Epidermal melanocyte (primary cell): ENCODE data around the gene MAN1B1.
A peak's percentile ranks its signal among the peaks of the same experiment; 100 is the strongest.

ENCODE experiments used
- DNase-seq: peaks from one replicate; pipeline ENCODE4 v3.0.0; 2011; ENCODE audit warnings: low spot score; ENCODE audit not compliant: insufficient read length

The MAN1B1 gene

DNA sequence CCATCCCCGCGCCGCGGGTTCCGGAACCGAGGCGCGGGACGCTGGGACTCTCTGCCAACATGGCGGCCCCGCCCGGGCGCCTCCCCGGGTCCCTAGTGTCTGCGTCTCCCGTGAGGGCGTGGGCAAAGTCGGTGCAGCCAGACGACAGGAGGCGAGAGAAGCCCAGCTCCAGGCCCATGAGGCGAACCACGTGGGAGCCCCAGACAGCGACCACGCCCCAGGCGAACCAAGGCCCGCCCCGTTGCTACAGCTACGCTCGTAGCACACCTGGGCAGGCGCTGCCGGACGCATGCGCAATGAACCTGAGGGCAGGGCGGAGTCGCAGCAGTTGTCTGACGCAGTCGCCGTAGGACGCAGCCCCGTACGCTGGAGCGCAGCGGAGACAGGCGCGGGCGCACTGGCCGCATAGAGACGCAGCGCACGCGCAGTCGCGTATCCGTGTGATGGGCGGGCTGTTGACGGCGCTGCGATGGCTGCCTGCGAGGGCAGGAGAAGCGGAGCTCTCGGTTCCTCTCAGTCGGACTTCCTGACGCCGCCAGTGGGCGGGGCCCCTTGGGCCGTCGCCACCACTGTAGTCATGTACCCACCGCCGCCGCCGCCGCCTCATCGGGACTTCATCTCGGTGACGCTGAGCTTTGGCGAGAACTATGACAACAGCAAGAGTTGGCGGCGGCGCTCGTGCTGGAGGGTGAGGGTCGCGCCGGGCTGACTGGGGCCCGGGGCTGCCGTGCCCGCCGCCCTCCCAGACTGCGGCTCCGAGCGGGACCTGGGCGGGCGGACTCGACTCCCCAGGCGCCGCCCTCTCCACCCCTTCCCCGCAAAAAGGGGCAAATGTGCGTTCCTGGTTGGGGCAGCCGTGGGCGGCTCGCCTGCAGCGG lies at the start of gene MAN1B1:
Gene MAN1B1, plus strand, starts transcription at position 455 of the 878 bp plus-strand sequence. Its CDS starts 15 bp downstream, at position 470.
- DNase-seq = peak; percentile 93

DNA sequence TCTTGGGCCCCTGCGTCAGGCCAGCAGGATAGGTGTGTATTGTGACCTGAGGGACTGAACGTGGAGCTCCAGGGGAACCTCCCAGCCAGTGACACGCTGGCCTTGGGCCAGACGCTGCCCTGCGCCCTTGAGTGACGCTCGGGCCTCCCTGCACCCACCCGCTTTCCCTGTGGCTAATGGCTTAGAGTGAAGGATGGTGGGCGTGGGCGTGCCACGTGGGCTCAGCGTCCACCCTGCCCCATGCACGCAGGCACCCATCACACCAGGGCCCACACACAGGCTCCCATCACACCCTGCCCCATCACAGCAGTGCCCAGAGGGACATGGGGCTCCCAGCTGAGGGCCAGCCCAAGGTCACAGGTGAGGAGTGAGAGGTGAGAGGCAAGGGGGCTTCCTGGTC lies 49.8 kb upstream of the MAN1B1 start:
- DNase-seq = no peak

DNA sequence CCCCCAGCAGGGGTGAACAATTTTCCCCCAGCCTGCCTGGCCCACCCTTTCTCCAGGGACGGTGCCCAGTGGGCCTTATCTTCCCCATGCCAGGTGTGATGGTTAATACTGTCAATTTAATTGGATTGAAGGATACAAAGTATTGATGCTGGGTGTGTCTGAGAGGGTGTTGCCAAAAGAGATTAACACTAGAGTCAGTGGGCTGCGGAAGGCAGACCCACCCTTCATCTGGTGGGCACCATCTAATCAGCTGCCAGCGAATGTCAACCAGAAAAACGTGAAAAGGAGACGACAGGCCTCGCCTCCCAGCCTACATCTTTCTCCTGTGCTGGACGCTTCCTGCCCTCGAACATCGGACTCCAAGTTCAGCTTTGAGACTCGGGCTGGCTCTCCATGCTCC lies 49.3 kb upstream of the MAN1B1 start:
- DNase-seq = no peak

DNA sequence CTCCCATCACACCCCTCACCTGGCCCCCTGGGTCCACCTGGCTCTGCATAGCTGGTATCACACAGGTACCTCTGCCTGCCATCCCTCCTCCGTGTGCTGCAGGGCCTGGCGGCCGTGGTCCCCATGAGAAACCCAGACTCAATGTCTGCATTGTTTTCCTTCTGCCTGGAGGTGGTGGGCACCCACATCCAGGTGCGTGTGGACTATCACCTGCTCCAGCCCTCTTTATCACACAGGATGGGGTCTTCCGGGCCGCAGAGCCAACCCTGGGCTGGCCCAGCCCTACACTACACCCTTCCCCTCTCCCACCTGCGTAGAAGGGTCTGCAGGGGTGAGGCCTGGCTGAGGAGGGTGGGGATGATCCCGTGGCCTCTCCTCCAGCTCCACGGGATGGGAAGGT lies 47.9 kb upstream of the MAN1B1 start:
- no peak for DNase-seq

DNA sequence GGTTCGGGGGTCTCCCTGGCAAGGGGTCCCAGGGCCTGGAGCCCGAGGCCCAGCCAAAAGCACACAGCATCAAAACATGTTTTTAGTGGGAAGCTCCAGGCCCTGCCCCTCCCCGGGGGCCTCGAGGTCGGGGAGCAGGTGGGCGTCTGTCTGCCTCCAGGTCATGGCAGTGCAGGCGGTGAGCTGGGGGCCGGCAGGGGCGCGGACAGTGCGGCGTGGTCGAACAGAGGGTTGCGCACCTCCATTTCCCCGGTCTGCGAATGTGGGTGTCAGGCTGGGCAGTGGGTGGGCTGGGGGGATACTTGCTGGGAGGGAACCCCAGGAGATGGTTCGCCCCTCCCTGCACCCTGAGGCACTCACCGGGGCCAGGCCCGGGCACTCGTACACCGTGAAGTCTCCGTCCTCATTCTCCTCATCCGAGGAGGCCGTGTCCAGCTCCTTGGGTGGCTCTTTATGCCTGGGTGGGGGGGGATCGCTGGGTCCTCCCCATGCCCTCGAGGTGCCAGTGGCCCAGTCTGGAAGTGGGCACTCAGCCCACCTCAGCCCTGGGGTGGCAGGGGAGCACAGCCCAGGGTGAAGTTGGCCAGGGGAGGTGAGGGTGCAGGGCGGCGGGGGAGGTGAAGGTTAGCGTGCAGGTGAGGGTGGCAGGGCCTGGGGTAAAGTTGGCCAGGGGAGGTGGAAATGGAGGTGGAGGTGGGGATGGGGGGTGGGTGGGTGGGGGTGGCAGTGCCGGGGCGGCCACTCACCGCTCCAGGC lies 47.0 kb upstream of the MAN1B1 start:
- no peak for DNase-seq

DNA sequence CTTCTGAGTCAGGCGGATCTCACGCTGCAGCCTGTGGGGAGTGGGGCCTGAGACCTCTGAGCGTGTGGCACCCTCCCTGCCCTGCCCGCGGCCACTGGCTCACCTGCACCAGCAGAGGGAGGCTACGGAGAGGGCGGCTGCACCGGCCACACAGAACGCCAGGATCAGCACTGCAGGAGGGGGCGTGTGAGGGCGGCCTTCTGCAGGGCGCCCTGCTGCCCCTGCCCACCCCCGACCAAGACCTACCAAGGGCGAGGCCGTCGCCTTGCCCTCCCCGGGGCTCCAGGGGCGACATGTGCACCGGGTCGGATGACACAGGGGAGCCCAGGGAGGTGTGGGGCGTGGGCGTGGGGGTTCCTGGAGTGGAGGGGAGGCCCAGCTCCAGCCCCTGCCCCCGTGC lies 46.2 kb upstream of the MAN1B1 start:
- DNase-seq = no peak

DNA sequence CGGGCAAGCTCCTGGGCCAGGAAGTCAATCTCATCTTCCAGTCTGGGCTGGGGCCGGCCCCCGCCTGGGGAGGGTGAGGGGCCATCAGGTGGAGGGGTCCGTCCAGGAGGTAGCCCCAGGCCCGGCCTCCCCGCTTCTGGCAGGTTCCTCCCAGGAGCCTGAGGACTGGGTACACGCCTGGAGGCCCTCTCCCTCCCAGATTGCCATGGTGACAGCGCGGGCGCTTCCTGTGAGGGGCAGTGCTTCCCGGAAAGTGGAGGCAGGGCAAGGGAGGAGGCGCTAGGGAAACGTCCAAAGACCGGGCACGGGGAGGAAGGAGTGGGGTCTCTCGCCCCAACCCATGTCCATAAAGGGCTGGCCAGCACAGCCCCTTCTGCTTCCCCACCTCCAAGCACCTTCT lies 45.7 kb upstream of the MAN1B1 start:
- DNase-seq = no peak

DNA sequence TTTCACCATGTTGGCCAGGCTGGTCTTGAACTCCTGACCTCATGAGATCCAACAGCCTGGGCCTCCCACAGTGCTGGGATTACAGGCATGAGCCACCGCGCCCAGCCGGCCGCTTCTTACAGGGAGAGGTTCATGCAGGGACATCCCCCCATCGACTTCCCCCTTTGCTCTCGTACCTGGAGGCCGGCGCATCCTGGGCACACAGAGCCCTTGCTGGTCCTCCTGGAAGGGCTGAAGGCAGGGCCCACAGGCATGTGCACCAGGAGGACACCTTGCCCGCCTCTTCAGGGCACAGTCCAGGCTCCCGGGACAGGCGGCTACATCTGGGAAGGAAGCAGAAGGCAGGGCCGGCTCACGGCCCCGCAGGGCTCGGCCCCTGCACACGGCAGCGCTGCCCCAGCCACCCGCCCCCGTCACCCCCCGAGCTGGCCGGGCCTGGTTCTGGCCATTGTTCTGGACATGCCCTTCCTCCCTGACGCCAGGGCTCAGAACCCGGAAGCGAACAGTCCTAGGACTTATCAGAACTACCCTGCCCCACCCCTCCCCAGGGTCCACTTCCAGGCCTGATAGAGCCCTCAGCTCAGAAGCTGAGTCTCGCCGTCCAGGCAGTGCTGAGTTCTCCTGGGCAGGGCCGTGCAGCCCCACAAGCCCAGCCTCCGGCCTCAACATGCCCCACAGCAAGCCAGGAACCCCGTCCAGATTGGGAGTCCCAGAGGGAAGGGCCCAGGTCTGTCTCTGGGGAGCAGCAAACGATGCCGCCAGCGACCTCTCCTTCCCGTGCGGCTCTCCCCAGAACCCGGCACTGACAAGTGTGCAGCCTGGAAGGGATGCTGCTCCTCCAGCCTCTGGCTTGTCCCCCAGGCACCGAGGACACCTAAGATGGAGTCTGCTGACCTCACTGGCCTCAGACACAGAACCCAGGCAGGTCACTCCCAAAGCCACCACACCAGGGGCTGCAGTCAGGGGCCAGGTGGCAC lies 43.7 kb upstream of the MAN1B1 start:
- no peak for DNase-seq

DNA sequence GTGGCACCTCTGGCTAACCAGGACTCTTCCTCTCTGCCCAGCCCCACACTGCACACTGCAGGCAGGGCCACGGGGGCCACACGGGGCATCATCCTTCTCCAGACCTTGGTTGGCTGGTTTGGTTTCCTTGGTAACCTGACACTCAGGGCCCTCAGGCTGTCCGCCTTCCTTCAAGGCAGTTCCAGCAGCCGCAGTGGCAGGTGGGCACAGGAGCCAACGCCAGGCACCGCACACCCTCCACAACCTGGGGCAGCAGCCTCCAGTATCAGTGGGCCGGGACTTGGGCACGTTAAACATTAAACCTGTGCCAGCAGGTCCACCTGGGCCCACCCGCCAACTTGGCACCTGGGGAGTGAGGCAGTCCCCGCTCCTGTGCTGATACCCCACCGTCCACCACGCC lies 42.7 kb upstream of the MAN1B1 start:
- no peak for DNase-seq

DNA sequence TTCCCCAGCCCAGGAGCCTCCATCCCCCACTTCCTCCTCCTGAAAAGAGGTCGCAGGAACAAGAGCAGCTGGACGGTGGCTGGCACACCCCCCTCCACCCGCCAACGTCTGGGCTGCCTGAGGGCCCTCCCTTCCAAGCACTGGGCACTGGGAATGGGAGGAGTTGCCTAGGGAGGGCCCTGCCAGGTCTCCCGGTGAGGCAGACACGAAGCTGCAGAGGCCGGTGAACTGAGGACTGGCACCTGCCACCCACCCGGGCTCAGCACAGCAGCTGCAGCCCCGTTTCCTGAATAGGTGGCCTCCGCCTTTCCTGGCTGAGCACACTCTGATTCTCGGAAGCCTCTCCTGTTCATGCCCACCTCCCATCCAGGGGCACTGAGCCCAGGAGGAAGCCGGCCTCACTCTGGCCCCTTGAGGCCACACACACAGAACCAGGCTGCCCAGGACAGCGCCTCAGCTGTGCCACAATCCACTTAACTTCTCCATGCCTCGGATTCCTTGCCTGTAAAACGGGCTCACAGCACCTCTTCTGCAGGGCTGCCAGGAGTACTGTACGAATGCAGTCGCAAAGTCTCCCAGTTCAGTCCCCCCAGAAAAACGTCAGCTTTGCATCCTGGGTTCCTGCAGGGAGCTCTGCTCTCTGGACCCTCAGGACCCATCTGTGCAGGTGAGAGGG lies 42.1 kb upstream of the MAN1B1 start:
- DNase-seq = no peak

DNA sequence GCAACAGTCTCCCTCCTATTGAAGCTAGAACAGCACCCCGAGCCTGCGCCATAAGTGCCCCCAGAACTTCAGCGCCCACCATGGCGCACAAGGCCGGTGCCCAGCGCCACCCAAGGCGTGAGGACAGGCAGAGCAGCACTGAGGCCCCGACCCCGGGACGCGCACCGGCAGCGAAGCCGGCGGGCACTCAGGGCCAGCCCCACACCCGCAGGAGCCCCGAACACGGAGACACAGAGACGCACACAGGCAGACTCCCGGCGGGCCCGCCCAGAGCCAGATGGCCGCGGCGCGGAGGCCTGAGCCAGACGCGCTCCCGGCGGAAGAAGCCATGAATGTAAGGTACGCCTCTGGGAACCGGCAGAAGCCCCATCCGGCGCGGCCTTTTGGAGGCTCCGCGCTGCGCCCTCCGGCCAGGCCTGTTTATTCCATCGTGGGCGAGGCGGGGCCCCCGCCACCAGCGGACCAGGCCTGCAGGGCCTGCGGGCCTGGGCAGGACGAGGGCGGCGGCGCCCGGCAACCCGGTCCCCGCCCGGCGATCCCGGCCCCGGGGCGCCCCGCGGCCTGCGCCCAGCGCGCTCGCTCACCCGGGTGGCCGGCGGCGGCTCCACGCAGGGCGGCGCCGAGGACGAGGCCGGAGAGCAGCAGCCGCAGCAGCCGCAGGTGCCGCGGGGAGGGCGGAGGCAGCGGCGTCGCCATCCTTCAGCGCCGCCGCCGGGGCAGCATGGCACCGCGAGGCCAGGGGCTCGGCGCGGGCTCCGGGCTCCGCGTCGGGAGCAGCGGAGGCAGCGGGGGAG lies 41.3 kb upstream of the MAN1B1 start:
- no peak for DNase-seq

DNA sequence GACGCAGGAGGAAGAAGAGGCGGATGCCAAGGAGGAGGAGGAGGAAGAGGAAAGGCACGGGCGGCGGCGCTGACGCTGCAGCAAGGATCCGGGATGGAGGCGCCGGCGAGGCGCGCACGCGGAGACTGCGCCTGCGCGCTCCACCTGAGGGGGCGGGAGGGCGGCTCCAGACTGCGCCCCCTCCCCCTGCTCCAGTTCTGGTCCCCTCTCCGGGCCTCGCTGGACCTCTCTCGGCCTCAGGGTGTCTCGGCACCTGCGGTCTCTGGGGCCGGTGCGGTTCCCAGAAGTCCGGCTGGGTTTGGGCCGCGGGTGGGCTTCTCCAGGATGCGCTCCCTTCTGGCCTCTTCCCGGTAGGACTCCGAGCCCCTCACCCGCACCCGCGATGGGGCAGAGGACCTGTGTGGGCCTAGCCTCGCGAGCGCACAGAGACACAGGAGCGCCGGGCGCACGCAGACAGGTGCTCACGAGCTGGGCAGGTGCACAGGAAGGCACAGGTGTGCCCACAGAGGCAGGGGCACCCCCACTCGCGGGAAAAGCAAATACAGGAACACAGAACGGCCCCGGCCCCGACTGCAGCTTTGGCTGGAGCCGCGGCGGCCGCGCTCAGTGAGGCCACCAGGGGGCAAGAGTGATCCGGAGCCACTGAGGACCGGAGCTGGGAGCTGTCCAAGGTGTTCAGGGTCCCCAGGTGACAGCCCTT lies 40.5 kb upstream of the MAN1B1 start, which contains the start of gene NPDC1:
Gene NPDC1, minus strand, starts transcription at position 90 of the 700 bp plus-strand sequence. CDS start 188 bp downstream, outside the sequence.
- DNase-seq = peak; percentile 97

DNA sequence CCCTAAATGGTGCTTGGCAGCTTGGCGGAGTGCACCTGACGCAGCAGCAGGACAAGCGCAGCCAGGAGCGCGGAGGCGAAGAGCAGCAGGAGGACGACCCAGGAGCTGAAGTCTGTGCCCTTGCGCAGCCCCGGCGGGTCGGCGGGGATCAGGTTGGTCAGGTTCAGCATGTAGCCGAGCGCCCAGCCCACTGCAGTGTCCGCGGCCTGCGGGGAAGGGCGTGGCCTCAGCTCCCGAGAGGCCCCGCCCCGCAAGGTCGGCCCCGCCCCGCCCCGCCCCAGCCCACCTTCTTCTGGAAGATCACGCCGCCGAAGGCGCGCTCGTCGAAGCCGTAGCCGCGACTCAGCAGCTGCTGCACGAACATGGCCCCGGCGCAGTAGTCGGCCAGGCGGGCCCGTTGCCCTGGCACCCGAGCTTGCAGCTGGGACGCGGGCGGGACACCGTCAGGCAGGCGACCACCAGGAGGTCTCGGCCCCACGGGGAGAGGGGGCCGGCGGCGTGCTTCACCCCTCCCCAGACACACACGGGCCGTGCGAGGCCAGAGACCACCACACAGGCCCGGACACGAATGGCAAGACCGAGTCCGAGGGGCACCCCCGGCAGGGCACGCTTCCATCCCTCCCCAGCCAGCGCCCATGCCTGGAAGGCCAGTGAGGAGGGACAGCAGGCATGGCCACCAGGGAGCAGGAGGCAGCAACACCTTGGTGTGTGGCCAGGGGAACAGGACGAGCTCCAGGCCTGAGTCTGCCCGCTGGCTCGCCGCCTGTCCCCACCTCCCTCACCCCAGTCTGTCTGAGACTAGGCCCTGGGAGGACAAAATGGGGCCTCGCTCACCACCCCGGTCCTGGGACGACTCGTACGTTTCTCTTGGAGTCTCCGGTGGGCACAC lies 37.9 kb upstream of the MAN1B1 start:
- DNase-seq = no peak

DNA sequence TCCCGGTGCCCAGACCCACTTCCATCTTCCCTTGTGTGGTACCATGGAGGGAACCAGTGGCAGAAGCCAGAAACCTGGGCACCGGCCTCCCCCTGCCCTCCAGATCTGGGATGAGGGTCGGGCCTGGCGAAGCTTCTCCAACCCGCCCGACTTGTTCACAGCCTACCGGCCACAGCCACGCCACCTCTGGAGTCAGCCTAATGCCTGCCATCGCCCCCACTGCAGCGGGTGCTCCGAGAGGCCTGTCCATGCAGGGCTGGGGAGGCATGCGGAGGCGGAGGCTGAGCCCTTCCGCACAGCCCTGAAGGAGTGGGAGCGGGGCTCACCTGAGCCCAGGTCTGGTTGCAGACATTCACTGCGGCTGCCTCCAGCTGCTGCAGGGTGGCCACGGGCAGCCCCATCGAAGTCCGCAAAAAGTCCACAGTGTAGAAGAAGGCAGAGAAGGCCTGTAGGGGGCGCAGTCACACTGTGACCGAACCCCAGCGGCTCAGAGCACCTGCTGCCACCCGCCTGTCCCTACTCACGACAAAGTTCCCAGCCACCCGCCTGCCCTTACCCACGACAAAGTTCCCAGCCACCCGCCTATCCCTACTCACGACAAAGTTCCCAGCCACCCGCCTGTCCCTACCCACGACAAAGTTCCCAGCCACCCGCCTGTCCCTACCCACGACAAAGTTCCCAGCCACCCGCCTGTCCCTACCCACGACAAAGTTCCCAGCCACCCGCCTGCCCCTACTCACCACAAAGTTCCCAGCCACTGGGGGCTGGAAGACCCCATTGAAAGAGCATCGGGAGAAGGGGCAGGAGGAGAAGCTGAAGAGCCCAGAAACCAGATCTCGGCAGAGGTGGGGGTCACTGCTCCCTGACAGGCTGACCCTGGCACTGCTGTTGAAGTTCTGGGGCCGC lies 37.0 kb upstream of the MAN1B1 start:
- DNase-seq = no peak

DNA sequence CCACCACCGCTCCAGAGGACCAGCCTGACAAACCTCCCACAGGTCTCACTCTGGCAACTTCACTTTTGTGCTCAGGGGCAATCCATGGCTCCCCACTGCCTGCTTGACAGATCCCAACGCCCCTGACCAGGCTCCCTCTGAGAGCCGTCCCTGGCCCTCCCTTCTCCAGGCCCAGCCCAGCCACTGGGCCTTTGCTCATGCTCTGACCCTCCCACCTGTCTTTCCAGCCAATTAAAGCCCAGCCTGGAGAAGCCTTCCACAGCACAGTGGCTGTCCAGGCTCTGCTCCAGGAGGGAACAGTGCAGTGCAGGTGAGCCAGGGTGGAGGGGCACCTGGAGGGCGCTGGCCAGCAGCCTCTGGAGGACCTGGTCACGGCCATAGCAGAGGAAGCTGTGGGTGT lies 36.2 kb upstream of the MAN1B1 start:
- no peak for DNase-seq

DNA sequence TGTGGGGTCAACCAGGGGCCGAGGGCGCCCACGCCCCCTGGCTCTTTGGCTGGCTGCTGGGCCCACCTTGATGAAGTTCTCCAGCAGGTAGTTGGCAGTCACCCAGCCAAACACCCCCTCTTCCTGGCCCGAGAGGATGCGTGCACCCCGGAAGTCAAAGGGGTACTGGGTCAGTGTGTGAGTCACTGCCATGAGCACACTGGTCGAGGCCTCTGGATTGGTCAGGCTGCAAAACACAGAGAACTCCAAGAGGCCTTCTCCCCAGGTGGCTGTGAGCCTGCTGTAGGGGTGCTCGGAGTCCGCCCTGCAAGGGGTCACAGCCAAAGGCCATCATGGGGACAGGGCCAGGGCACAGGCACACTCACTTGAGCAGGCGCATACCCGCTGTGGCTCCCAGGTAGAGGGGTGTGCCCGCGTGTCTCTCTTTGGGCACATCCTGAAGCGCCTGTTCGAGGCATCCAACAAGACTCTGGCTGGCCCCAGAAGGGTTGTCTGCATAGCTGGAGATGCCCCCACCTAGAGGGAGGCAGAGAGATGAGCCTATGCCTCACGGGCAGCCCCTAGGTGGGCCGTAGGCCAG lies 35.5 kb upstream of the MAN1B1 start:
- DNase-seq = no peak

DNA sequence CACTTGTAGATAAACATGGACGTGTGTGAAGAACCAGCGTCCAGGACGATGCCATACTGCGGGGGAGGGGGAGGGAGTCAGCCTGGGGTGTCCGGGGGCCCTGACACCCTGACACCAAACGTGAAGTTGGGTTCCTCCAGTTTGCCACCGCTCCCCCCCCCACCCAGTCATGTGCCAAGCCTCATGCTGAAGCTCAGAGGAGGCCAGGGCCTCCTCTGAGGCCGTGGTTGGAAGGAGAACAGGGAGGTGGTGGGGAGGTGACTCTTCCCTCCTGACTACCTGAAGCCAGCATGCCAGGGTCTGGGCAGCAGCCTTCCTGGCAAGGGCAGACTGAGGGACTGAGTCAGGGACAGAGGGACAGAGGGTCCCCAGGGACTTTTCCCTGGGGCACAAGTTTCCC lies 34.5 kb upstream of the MAN1B1 start:
- DNase-seq = no peak
